CD4-positive, alpha-beta T cell treated with Interleukin-10 for 1 hour (primary cell): Measurements from ENCODE around the gene LBH.

Experiments
- DNase-seq: peaks from one replicate; pipeline ENCODE4 v3.0.0-alpha.2; 2020

LBH gene

DNA sequence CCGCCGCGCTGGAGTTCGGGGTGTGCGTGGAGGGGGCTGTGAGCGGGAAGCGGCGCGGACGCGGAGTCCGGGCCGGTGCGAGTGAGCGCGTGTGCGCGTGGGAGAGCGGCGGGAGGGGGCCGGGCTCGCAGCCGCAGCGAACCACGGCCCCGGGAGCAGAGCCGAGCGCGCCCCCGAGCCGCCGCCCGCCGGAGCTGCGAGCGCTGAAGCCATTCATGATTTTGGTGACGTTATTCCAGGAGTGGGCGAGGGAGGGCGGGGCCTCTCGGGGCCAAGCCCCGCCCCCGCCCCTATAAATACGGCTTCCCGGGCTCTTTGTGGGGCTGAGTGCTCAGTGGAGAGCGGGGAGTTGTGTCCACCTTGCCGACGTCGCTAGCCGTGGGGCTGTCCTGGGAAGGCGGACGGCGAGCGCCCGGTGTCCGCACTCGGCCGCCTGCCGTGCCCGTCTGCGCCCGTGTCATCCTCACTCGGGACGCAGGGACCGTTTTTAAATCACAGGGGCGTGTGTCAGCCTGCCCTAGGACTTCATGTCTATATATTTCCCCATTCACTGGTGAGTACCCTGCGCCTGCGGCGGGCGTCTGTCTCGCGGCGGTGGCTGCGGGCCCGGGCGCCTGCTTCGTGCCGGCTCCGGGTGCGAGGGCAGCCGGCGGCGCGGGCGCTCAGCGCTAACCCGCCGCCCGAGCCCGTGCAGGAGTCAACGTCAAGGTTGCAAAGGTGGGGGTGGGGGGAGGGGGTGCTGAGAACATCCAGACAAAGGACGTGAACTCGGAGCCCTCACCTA, at the start of gene LBH:
Gene LBH (plus strand): TSS at position 323 of the 784 bp plus-strand sequence. CDS start 205 bp downstream, at position 528.
- DNase-seq: peak; percentile 95

DNA sequence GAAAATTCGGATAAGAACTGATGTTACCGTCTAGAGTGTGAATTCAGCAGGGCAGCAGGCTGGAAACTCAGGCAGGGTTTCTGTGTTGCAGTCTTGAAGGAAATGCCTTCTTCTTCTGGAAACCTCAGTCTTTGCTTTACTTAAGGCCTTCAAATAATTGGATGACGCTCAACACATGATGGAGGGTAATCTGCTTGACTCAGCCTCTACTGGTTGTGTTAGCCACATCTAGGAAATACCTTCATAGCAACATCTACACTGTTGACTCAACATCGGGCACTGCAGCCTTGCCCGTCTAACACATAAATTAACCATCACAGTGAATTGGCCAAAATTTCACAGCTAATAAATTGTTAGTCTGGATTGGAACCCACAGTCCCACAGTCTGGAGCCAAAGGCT, 47.3 kb upstream of the LBH start:
- no peak for DNase-seq

DNA sequence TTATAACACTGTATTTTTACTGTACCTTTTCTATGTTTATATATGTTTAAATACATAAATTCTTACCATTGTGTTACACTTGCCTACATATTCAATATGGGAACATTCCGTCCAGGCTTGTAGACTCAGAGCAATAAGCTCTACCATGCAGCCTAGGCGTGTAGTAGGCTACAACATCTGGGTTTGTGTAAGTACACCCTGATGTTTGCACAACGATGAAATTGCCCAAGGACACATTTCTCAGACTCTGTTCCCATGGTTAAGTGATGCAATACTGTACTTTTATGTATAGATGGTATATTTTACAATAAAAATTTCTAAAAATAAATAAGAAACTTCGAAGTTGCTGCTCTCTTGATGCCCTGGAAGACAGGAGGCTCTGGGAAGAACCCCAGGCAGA, 46.2 kb upstream of the LBH start:
- DNase-seq: no peak

DNA sequence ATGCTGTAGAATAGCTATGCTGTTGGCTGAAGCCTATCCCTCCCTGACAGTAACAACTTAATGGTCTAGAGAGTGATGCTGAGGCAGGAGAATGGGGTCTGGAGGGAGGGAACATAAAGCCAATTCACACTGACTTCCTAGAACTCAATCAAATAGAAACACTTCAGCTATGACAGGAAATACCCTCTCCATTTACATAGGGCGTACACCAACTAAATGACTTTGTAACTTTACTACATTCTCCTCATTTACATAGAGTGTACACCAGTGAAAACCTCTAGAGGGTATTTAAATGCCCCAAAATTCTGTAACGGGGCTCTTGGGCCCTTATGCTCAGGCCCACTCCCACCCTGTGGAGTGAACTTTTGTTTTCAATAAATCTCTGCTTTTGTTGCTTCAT, 43.0 kb upstream of the LBH start:
- no peak for DNase-seq

DNA sequence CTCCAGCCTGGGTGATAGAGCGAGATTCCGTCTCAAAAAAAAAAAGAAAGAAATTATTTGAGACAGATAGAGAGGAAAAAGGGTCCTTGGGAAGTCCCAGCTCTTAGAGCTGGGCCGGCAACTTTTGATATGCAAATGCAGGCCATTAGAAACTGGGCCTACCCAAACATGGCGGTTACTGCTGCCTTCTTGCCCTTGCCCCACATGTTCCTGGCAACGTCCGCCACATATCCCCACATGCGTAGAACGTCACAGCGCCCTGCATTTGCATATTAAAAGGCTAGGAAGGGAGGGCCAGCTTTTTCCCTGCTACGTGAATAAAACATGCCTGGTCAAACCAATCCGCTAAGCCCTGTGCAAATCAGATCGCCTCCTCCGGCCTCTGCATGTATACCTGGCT, 40.7 kb upstream of the LBH start:
- no peak for DNase-seq

DNA sequence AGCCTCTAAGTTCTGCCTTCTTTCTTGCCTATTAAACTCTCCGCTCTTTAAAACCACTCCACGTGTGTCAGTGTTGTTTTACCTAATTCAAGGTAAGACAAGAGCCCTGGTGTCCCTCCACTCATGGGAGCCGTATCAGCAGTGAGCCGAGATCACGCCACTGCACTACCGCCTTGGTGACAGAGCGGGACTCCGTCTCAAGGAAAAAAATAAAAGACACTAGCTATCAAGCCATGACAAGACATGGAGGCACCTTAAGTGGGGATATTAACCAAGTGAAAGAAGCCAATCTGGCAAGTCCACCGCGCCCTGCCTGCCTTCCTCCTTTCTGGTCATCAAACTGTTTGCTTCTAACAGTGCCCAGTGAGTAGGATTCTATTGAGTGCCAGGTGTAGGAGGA, 40.2 kb upstream of the LBH start:
- DNase-seq: no peak

DNA sequence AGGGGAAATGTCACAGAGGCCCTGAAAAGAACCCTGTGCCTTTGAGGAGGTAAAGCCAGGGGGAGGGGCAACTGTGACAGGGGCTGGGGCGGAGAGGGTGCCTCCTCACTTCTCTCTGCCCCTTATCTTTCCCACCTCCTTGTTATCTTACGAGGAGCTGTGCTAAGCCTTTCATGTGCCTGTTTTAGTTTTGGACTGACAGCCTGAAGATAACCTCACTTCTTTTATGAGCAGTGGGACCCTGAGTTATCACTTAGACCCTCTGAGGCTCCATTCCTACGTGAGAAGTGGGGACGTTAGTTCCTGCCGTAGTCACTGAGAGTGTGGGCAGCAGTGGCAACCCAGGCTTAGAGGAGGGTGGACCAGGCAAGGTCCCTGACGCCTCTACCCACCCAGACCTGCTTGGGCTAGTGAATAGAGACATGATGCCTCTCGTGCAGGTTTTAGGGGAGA, 39.5 kb upstream of the LBH start:
- no peak for DNase-seq

DNA sequence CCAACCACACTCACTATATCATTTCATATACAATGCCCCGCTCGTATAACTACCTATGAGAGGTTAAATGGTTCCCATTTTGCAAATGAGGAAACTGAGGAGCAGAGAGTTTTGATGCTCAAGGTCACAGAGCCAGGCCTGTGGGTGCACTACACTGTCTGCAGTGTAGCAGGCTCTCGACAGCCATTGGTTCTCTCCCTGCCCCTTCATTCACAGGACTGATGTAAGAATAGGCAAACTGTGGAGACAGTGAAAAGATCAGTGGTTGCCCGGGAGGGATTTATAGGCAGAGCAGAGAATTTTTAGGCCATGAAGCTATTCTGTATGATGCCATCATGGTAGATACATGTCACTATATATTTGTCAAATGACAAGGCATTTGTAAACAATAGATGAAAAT, 39.0 kb upstream of the LBH start:
- no peak for DNase-seq

DNA sequence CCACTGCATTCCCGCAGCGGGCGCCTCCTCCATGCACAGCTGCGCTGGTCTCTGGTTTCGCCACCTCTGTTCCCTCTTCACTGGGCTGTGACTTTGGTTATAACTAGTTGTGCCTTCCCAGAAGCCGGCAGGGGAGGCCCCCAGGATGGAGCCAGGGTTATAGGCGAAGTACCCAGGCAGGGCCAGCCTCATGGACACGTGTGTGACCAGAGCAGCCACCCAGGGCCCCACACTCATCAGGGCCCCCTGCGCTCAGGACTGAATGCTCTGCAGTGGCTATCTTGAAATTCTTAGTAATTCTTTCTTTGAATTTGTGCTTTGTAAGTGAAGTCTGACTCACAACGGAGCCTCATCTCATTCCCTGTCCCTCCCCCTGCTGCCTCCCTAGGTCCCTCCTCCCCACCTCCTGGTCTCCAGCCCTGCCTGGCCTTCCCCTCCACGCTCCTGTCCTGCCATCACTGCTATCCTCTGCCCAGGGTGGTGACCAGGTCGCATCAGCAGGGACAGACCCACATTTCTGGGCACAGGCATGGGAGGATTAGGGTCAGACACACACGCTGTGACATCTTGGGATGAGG, 38.1 kb upstream of the LBH start:
- no peak for DNase-seq

DNA sequence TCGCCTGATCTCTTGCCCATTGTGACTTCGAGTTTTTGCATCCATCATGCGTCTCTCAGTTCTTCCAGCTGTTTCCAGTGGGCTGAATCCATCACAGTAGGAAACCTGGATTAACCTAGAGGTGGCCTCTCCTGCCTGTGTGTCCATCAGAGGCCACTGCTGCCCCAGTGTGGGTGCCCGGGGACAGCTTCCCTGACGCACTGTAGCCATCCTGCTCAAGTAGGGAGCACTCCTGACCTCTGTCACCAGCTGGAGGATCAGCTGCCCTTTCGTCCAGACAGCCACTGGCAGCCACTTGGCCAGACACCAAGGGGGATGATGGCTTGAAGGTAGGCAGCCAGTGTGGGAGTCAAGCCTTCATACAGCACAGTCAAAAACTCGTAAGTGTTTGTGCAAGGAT, 36.9 kb upstream of the LBH start:
- DNase-seq: no peak

DNA sequence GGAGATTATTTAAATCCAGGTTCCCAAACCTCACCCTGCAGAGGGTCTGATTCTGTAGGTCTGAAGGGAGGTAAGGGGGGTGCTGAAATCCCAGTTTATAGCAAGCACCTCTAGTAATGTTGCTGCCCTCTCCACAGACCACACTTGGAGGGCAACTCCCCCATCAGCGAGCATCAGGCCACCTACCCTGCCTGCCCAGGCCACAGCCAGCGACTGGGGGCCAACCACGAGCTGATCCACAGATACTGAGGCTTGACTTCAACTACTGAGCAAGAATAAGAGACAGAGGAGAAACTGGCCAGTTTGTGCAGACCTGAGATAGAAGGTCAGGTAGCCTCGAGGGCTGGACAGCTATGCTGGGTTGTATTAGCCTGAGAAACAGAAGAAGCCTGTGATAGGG, 36.3 kb upstream of the LBH start:
- DNase-seq: no peak

DNA sequence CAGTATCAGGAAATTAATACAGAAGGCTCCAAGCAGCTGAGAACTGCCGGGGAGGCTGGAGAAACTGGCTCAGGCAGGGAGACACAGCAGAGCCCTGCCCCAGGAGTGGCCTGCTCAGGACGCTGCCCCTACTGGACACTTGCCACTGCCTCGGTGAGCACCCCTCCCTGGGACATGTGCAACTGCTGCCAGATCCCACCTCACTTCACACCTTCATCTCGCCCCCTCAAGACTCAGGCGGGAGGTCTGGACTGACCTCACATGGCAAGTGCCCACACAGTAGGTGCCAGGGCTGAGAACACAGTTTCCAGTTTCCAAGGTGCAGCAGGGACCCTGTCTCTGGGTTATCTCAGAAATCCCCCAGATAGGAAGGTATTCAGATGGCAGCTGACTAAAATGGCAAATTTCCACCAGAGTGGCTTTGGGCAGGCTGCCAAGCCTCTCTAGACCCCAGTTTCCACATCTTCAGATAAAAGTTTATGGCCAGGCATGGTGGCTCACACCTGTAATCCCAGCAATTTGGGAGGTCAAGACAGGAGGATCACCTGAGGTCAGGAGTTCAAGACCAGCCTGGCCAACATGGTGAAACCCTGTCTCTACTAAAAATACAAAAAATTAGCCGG, 33.7 kb upstream of the LBH start:
- no peak for DNase-seq

DNA sequence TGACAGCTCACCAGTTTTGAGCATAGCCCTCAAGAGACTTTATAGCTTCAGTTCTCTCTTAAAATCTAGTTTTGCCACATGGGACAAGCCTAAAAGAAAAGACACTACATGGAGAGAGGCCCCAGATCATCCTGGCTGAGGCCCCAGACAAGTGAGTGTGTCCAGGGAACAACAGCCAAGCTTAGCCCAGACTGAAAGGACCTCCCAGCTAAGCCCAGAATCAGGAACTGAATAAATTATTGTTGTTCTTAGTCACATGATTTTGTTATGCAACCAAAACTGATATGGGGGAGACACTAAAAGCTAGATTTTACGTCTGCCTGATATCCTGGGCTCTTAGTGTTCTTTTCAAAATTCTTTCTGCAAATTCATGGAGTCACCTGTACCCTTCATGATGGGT, 29.3 kb upstream of the LBH start:
- no peak for DNase-seq

DNA sequence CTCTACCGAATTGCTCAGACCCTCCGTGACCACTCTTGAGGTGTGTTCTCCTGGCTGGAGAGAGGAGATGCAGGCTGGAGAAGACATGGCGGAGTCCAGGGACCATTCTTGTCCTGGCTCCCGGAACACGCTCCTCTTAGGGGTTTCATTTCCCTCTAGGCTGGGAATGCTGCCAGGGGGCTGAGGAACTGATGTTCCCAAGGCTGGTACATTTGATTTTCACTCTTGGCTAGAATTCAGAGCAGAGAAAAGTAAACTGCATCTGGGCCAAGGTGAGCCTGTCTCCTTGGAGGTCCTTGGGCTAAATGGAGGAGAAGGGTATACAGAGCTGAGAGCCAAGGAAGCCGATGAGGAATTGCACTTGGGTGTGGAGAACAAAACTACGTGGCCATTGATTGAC, 28.2 kb upstream of the LBH start:
- DNase-seq: no peak

DNA sequence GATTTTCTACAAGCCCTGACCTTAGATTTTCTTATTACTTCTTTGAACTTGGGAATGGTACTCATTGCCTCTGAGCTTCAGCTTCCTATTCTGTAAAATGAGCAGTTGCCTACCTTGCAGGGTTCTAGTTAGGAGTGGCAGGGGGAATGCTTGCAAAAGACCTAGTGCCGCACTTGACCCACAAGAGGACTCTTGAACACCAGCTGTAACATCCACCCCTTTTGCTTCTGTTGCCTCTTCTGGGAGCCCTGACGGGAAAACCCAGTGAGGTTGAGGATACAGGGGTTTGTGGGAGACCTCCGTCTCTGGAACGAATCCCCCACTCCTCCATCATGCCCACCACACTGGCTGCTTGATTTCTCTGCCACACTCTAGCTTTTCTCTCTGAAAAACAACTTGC, 27.1 kb upstream of the LBH start:
- DNase-seq: no peak

DNA sequence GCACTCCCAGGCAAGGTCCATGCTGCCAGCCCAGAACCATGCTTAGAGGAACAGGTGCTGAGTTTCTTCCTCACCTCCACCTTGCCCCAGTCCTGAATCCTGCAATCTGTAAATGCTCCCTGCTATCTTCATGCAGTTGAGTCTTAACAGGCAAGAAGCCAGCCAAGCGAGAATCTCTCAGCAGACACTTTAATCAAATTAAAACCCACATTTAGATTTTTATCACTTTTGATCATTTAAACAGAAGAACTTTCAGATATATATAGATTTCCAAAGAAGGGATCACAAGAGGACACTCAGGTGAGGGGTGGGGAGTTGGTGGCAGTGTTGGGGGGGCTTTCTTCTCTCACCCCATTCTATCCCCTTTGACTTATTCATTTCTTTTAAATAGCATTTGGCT, 25.9 kb upstream of the LBH start:
- no peak for DNase-seq

DNA sequence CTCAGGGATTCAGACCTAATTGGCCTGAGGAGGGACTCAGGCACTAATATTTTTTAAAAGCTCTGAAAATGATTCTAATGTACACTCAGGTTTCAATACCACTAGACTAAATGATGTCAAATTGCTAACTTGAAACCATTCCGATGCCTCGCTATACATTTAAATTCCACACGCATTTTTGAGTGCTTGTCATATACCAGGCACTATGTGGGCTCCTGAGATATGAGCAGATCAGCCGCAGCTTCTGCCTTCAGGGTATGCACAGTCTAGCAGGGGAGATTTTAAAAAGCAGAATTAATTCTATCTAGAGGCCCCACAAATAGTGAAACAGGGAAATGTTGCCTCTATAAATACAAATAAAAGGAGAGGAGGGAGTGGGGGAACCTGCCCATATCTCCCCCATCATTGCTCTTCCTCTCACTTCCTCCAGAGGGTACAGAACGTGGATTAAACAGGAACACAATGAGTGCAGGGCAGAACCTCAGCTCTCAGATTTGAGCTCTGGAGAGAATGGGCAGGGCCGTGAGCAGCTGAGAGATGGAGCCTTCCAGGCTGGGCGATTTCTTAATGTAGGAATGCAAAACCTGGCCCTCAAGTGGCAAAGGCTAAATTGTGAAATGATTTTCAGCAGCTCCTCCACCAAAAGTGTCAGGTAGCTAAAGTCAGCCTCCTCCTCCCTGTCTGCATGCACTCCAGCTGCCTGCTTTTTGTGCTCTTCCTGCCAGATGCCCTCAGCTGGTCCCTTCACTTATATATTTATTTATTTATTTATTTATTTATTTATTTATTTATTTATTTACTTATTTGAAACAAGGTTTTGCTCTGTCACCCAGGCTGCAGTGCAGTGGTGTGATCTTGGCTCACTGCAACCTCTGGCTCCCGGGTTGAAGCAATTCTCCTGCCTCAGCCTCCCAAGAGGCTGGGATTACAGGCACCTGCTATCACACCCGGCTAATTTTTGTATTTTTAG, 24.6 kb upstream of the LBH start:
- no peak for DNase-seq

DNA sequence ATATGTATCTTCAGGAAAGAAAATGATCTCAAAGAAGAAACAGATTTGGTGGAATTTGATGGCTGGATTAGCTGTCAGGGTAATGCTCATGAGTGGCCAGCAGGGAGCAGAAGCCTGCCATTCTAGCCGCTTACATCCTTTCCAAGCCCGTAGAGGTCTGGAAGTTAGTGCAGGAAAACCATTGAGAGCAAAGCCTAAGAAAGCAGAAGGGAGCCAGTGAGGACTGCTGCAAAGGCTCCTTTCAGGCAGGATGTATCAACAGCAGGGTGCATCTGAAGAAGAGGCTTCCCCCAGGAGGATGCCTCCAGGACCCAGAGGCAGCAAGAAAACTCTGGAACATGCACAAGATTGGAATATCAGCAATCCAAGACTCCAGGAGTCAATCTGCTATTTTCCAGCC, 22.9 kb upstream of the LBH start:
- peak; percentile 58 for DNase-seq

DNA sequence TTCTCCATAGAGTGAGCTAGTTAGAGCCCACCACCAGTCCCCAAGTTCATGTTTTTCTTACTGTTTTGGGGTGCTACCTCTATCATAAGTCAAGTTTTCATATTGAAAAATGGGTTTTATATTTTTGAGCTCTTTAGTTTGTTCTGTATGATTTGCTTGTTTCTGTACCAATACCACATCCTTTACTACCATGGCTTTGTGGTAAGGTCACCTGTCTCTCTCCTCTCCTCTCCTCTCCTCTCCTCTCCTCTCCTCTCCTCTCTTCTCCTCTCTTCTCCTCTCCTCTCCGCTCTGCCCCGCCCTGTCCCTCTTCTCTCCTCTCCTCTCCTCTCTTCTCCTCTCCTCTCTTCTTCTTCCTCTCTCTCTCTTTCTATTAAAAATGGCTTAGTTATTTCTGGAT, 22.1 kb upstream of the LBH start:
- DNase-seq: no peak

DNA sequence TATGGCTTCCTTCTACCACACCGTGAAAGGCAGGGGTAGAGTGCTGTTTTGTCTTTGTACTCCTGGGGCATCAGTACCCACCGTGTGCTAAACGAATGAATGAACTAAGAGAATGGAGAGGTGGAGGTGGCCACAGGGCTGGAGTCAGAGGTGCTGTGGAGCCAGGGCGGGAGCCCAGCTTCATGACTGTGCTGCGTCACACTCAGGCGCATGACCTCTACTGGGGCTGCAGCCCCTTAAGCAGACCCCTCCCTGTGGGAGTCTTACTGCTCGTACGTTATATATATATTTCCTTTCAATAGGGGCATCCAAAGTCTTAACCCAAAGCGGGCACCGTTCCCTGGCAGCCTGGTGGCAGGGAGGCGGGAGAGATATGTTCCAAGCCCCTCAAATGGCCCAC, 18.0 kb upstream of the LBH start:
- DNase-seq: no peak

DNA sequence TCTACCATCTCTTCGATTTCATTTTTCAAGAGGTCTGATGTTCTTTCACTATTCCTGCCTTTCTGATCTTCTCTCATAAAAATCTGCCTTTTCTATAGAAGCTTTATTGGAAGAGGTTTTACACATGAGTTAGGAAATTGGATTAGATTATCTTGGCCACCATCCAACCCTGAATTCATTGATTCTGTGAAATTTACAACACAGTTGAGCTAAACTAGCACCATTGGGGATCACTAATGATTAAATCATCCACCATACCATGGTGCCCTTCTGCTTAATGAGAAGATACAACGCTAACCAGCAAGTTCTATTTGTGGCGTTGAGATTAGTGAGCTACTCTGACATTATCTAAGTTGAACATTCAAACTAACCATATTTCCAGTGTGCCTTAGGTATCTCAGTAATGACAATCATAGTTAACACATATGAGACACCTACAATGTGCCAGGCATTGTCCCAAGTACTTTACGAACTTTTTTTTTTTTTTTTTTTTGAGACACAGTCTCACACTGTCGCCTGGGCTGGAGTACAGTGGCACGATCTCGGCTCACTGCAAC, 17.3 kb upstream of the LBH start:
- DNase-seq: no peak

DNA sequence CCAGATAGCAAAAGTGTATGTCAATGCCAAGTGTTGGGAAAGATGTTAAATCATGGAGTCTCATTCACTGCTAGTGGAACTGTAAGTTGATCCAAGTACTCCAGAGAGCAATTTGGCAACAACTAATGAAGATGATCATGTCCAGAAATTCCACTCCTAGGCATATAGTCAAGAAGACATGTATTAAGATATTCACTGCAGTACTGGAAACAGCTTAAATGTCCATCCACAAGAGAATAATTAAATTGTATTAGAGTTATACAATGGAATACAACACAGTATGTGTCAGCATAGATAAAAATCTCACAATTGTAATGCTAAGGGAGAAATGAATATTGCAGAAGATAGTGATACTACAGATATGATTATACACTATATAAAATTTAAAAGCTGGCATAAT, 15.2 kb upstream of the LBH start:
- DNase-seq: no peak
